B cell (primary cell): ENCODE data around the gene WDR6. TPM values are rescaled to one million over a fixed set of nuclear protein-coding genes. Genes with fewer than 3 reads are reported as not detected.
A peak's percentile ranks its signal among the peaks of the same experiment; 100 is the strongest.

Experiments
- ATAC-seq: fragments of 200-7000 bp; cut with Tn5 transposase; one replicate; pipeline ENCODE4 v1.10.0; 2021; ENCODE audit warnings: low read depth, mild to moderate bottlenecking, moderate number of reproducible peaks, moderate library complexity
- CTCF ChIA-PET: fragments of 350-600 bp; sonication (Branson Sonifier 250); formaldehyde crosslinking; loops from one replicate; lab custom pipeline; 2021; ENCODE audit warnings: antibody characterized with exemption, inconsistent platforms; lab: Charles Lee
- POLR2A ChIA-PET: fragments of 350-600 bp; sonication (Branson Sonifier 250); formaldehyde crosslinking; loops from one replicate; lab custom pipeline; 2021; ENCODE audit warnings: antibody characterized with exemption; lab: Charles Lee
- DNase-seq: peaks from one replicate; pipeline ENCODE4 v3.0.0; 2013
- H2AFZ ChIP-seq: 2 replicates; pipeline ENCODE4 v1.6.1; 2012; ENCODE audit warnings: mild to moderate bottlenecking, low read depth, low read length; ENCODE audit not compliant: insufficient read depth, poor library complexity, severe bottlenecking
- H3K27ac ChIP-seq, 2 donors: 1 replicate in 1 of 2; 2 replicates in 1 of 2; pipeline ENCODE4 v1.5.1; 2012 to 2013; ENCODE audit warnings: low read length in 2 of 2, mild to moderate bottlenecking in 2 of 2, moderate library complexity in 1 of 2
- H3K27me3 ChIP-seq, 4 experiments: fragments of 200-600 bp in 1 of 4; sonication (generic) in 1 of 4; replicated peaks in 1 of 4; 1 replicate in 2 of 4; 2 replicates in 2 of 4; pipeline versions ENCODE4 v1.6.1 to v1.7.0; 2013 to 2016; ENCODE audit warnings: low read length in 3 of 4, mild to moderate bottlenecking in 2 of 4, mixed read lengths in 1 of 4, moderate library complexity in 1 of 4; ENCODE audit not compliant: insufficient read depth in 4 of 4, control insufficient read depth in 3 of 4; ENCODE audit errors: control extremely low read depth in 1 of 4
- H3K36me3 ChIP-seq, 2 experiments: replicated peaks in 1 of 2; 1 replicate in 1 of 2; 2 replicates in 1 of 2; pipeline versions ENCODE4 v1.6.1 to v1.7.1; 2013; ENCODE audit warnings: low read length in 1 of 2; ENCODE audit not compliant: insufficient read depth in 2 of 2, control insufficient read depth in 1 of 2; ENCODE audit errors: control extremely low read depth in 1 of 2, extremely low read depth in 1 of 2
- H3K4me1 ChIP-seq, 2 donors: fragments of 200-600 bp in 1 of 2; sonication (generic) in 1 of 2; 1 replicate in 1 of 2; 2 replicates in 1 of 2; pipeline versions ENCODE4 v1.5.1 to v1.6.1; 2013 to 2017; ENCODE audit warnings: low read length in 2 of 2; ENCODE audit not compliant: control insufficient read depth in 2 of 2, insufficient read depth in 2 of 2
- H3K4me2 ChIP-seq: replicated peaks from 2 replicates; pipeline ENCODE3; 2012; ENCODE audit warnings: mild to moderate bottlenecking, low read depth, low read length; ENCODE audit not compliant: poor library complexity, severe bottlenecking
- H3K4me3 ChIP-seq, 5 experiments: fragments of 200-600 bp in 1 of 5; sonication (generic) in 1 of 5; 1 replicate in 3 of 5; 2 replicates in 2 of 5; pipeline versions ENCODE4 v1.5.1 to v1.7.0; 2011 to 2016; ENCODE audit warnings: low read length in 4 of 5, mild to moderate bottlenecking in 4 of 5, low read depth in 2 of 5, control low read depth in 1 of 5, moderate library complexity in 1 of 5; ENCODE audit not compliant: insufficient read depth in 1 of 5; ENCODE audit errors: control extremely low read depth in 1 of 5, extremely low read depth in 1 of 5
- H3K79me2 ChIP-seq: fragments of 200-600 bp; sonication (generic); one replicate; pipeline ENCODE4 v1.6.0; 2016; ENCODE audit warnings: low read length; ENCODE audit not compliant: control insufficient read depth, insufficient read depth
- H3K9ac ChIP-seq: fragments of 200-600 bp; sonication (generic); 2 replicates; pipeline ENCODE4 v1.6.1; 2017; ENCODE audit warnings: mild to moderate bottlenecking, low read length, moderate library complexity
- H3K9me3 ChIP-seq, 3 donors: one replicate each; pipeline versions ENCODE4 v1.6.1 to v1.7.1; 2013; ENCODE audit warnings: low read length in 2 of 3; ENCODE audit not compliant: control insufficient read depth in 2 of 3, insufficient read depth in 1 of 3; ENCODE audit errors: control extremely low read depth in 1 of 3
- H4K20me1 ChIP-seq: 2 replicates; pipeline ENCODE4 v1.6.0; 2012; ENCODE audit warnings: mild to moderate bottlenecking, low read length; ENCODE audit not compliant: insufficient read depth, control insufficient read depth, poor library complexity, severe bottlenecking
- H3K27ac Mint-ChIP-seq: one replicate; pipeline ENCODE4 v1.8.0; 2021; ENCODE audit warnings: mixed read lengths
- H3K27me3 Mint-ChIP-seq: one replicate; pipeline ENCODE4 v1.8.0; 2021; ENCODE audit warnings: mixed read lengths
- H3K4me1 Mint-ChIP-seq: one replicate; pipeline ENCODE4 v1.8.0; 2021; ENCODE audit warnings: mixed read lengths
- H3K4me3 Mint-ChIP-seq: one replicate; pipeline ENCODE4 v1.8.0; 2021; ENCODE audit warnings: mixed read lengths
- H3K9me3 Mint-ChIP-seq: one replicate; pipeline ENCODE4 v1.8.0; 2022; ENCODE audit warnings: mixed read lengths; ENCODE audit not compliant: insufficient read depth
- CTCF ChIP-seq: fragments of 200-600 bp; IDR thresholded peaks from one replicate; pipeline ENCODE4 v1.8.0; 2022; ENCODE audit warnings: antibody characterized with exemption, mild to moderate bottlenecking
- EZH2 ChIP-seq: IDR thresholded peaks from 2 replicates; pipeline ENCODE4 v1.6.1; 2012; ENCODE audit warnings: borderline replicate concordance, low read depth, mild to moderate bottlenecking, moderate library complexity, low read length; ENCODE audit not compliant: insufficient read depth, poor library complexity, severe bottlenecking
- WGBS: methylation state at CpG from one replicate; pipeline ENCODE4 v1.1.5; 2013; ENCODE audit warnings: missing lambda C conversion rate; ENCODE audit not compliant: insufficient coverage; 5-methylcytosine and 5-hydroxymethylcytosine counted together
- intact Hi-C: fragments of 100-400 bp; cut with micrococcal nuclease; formaldehyde crosslinking; loops from one replicate; pipeline ENCODE4 v1.10.0; 2022
- polyA plus RNA-seq: library from polyadenylated mRNA; depleted of rRNA; stranded (reverse); fragments of >200 nt; gene quantifications from 2 replicates; pipeline ENCODE4 v1.2.3, GENCODE V29; 2012
- total RNA-seq, 2 donors: library from RNA; stranded (reverse); fragments of 120-200 nt in 1 of 2; gene quantifications; 1 replicate in 1 of 2; 2 replicates in 1 of 2; pipeline versions ENCODE4 v1.2.3 to v1.2.4, GENCODE V29; 2013 to 2022

Gene WDR6
- total and polyA plus RNA-seq, 2 donors (not counting 1 experiment from before 2014, with no cell fraction given), result 287 to 317 TPM

DNA sequence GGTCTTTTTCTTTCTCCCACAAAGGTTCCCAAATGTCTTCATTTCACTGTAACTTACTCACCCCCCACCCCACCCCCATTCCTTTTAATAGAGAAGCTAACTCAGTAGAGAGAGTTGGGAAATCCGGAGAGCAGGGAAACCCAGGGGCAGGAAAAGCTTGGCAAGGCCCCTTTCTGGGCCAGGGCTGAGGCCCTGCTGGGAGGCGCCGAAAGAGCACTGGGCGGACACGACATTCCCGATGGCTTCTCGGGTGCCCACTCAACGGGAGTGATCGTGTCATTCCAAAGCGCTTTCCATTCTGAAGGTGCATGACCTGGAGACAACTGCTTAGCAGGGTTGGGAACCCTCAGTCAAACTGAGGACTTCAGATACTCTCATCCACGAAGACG lies 12.7 kb downstream of the WDR6 start:
- Mint-ChIP-seq H3K4me3 (peak overlapping the region; percentile 96), H3K27ac (peak overlapping the region; percentile 97), H3K4me1 (peaks cover 51% of the 10 kb centered on the region), H3K9me3 (no peaks in the 10 kb centered on the region), H3K27me3 (no peaks in the 10 kb centered on the region)
- H3K36me3 ChIP-seq, result peaks cover 1 to 33% of the 10 kb centered on the region in 2 experiments
- peak overlapping the region; percentile 96 to 98 for H3K27ac ChIP-seq
- H3K9ac ChIP-seq, result peak overlapping the region; percentile 98
- peaks cover 33 to 47% of the 10 kb centered on the region in 2 donors for H3K4me1 ChIP-seq
- TF ChIP-seq EZH2 (no peak), CTCF (no peak)
- DNase-seq (no peak), ATAC-seq (no peak)
- no peaks in the 10 kb centered on the region for H3K9me3 ChIP-seq
- ChIA-PET POLR2A (interaction anchor here (1.4 to 6.4 kb wide), 6 partner anchors 8 to 74 kb away, joined by 4 to 116 read pairs (median 11); partner anchors contain the start of genes IMPDH2, QRICH1 and WDR6), CTCF (interaction anchor here (0.5 to 3.7 kb wide), 7 partner anchors 8 to 215 kb away, joined by 3 to 52 read pairs (median 4); partner anchors contain the start of genes ARIH2, IMPDH2, P4HTM and WDR6)
- H3K4me2 ChIP-seq, result peak overlapping the region; percentile 98
- H3K79me2 ChIP-seq, result peaks cover 40% of the 10 kb centered on the region
- 34% methylated on average over 12 of the region's 12 CpGs for WGBS
- peak overlapping the region; percentile 89 for H2AFZ ChIP-seq
- peaks cover 10% of the 10 kb centered on the region for H4K20me1 ChIP-seq
- H3K4me3 ChIP-seq, result peak overlapping the region in 4 of 5 experiments; percentile 88 to 92 (median 90)
- intact Hi-C loops, result loop anchor here (2.0 to 10.0 kb wide), 4 partner anchors 101 to 463 kb away; partner anchors contain the start of genes ARIH2, DAG1, IP6K2 and PFKFB4
- no peaks in the 10 kb centered on the region for H3K27me3 ChIP-seq
